Midbrain (tissue), 1 donor: ENCODE measurements around the gene NECTIN4.
"Not testable (repeated sequence)": the region's sequence is repeated elsewhere in the genome, so short reads cannot be mapped to it uniquely, and the experiment has no call there.

Experiments
- DNase-seq: peaks from one replicate; lab custom pipeline; 2025; lab: John Stamatoyannopoulos, UW

NECTIN4 gene

DNA sequence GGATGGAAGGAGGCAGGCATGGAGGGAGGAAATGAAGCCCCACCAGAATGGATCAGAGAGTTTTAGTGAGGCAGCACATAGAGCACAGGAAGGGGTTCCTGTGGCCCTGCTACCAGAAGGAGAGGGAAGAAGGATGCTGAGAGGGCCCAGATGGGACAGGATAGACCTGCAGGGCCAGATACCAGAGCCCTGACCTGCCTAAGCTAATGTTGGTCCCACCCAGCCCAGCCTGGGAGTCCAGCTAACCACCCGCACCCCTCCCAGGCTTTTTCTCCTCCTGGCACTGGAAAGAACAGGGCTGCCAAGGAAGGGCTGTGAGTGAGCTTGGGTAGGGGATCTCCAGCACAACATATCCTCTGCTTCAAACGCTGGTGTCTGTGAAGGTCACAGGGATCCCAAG, 6.9 kb downstream of the NECTIN4 start:
- DNase-seq = no peak

DNA sequence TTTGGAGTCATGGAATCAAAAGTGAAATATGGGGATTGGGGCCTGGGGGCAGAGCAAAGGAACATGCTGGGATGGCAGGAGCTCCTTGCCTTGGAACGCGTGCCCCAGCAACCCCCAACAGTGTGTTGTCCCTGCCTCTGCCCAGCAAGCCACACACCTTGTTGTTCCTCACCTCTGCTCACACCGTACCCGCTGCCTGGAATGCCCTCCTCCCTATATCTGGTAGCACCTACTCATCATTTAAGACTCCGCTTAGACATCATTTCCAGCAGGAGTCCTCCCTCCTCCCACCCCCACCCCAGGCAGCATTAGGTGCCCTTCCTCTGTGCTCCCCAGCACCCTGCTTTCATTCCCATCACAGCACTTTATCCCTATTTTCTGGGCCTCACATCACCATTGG, 7.8 kb downstream of the NECTIN4 start:
- no peak for DNase-seq

DNA sequence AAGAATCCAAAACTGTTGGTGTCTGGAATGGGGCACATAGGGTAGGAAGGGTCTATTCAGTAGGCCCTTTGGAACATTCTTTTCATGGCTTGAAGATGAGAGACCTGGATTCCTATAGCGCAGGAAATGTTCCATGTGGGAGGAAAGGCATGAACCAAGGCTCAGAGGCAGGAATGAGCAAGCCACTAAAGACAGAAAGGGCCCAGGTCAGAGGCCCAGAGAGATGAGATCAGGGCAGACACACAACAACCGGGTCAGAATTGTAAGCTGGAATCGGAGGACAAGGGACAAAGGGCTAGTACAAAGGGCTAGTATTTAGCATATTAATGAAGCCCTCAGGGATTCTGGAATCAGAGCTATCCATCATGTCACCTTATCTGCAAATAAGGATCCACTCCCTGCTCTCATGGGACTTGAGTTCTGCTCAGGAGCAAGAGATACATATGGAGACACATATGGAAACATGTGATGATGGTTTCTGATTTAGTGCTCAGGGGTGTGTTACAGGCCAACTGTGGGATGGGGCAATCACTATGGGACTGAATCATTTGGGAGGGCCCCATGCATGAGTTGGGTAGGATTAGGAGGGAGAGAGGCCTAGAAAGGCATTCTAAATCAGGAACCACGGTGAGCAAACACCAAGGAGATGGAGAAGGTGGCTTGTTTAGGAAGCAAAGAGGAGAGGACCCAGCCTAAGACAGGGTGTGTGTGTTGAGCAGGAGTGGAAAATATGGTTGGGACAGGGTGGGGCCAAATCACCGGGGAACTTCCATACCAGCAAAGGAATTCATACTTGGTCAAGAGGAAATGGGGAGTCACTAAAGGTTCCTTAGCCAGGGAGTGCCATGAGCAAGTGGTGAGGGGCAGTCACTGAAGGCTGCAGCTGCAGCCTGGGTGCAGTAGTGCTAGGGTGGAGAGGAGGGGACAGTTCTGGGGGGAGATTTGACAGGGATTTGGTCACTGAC, 8.6 kb downstream of the NECTIN4 start:
- DNase-seq = no peak

DNA sequence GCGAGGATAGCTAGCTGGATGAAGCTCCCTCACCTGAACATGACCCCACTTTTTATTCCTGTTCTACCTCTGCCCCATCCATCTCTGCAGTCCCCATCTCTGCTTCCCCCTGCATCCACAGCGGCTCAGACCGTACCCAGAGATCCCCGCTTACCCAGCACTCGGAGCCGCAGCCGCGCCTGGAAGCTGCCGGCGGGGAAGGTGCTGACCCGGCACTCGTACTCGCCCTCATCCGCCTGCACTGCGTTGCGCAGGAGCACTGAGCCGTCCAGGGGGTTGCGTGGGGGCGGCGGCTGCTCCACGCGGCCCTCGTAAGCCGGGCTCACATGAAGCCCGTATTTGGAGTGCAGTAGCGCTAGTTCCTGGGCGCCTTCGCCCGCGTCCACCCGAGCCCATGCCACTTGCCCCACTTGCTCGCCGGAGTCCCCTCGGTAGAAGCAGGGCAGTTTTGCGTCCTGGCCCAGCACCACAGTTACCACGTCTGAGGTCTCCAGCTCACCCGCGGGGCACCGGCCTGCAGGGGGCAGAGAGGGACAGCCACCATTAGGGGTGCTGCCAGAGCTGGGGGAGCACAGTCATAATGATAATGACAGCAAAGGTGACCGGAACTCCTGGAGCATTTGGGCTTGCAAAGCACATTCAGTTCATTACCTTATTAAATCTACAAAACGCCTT, 9.8 kb downstream of the NECTIN4 start:
- DNase-seq = no peak

DNA sequence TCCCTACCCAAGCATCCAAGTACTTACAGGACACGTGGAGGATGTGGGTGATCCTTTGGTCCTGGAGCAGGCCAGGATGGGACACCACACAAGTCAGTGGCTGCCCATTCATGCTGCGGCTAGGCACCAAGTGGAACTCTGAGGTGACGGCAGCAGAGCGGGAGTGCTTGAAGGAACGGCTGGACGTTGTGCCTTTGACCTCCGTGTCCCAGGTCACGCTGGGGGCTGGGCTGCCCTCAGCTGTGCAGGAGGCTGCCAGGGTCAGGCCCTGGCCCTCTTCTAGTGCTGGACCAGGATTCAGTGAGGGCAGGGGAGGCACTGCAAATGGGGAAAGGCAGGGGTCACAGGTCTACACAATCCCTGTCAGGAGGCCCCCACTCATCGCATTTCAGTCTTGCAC, 11.9 kb downstream of the NECTIN4 start:
- DNase-seq = no peak

DNA sequence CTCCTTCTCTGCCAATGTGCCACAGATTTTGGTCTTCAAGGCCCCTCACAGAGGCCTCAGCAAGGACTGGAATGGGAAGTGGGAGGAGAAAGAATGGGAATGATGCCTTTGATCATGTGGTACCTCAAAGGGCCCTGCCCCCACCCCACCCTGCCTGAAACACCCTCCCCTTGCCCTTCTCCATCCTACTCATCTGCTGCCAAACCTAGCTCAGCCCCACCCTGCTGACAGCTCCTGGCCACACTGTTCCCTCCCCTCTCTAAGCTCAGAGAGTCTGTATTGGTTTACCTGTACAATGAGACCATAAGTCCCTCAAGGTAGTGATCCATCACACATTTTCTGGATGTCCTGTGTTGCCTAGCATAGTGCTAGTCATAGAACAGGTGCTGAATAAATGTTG, 12.9 kb downstream of the NECTIN4 start:
- DNase-seq = no peak

DNA sequence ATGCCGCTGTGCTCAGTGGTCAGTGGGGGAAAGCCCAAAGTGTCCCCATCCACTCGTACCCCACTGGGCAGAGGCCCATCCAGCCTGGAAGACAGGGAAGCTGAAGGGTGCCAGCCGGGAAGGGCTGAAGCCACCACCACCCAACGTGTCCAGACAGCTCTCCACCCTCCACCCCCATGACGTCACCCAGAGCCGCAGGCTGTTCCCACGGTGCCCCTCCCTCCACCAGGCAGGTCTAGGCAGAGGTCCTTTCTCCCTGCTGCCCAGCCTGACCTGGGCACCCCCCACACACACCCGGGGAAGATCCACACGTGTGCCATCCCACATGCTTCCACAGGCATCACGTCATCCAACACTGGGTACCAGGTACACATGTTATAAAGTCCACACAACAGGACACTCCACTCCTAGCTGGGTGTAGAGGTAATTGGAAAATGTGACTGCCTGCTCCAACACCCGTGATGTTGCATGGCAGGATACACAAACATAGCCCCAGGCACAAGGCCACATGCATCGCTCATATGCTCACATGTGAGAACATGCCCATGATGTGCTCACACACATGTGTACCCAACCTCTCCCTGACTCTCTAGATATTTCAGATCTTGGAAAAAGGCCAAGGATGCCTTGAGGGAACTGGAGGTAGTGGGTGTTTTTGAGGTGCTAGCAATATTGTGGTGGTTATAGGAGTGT, 14.5 kb downstream of the NECTIN4 start:
- DNase-seq = no peak

DNA sequence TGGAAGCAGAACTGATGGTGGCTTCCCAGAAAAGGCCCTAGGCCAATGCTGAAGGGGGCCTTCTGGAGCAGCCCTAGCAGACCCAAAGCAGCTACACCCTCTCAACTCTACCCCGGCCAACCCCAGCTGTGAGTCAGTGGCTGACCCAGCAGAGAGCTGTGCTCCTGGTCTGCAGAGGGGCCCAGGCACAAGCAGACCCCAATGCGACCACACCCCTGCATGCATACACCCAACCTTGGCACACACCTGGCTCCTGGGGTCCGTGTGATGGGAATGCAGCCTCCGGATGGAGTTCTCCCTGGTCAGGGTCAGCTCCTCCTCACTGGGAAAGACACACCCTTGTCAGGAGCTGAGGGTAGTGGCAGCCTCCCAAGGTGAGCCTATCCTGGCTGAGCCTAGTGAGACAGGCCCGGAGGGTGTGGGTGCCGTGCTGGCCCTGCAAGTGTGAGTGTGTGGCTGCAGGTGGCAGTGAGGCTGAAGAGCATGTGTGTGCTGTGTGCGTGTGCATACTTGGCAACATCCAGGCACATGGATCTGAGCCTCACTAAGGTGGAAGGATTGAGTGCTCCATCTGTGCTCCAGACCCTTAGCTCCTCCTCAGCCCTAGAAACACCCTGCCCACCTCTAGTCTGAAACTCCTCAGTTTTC, 15.8 kb downstream of the NECTIN4 start:
- no peak for DNase-seq

DNA sequence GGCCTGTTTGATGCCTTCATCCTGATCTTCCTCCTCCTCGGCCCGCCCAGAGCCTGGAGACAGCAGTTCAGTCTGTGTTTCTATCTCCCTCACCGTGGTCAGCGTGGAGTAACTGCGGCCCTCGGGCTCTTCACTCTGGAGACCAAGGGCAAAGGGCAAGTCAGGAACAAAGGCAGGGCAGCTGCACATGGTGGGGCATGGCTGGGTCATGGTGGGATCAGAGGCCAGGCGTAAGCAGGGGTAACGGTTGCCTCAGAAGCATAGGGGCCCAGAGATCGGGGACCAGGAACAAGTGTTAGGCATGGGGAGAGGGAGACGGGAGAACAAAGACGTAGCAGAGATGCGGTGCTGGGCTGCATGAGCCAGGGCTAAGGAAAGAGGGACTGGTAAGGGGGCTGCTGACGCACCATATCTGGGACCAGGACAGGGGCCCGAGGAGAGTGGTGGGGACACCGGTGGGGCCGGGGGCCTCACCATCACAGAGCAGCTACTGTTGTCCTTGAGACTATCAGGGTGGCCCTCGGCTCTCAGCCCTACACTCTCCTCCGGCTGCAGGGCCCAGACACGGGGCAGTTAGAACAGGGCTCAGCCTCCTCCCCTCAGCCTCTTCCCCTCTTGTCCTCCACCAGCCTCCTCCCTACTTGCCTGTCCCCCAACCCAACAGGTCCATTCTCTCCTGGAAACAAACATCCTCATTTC, 16.5 kb downstream of the NECTIN4 start:
- DNase-seq = no peak

DNA sequence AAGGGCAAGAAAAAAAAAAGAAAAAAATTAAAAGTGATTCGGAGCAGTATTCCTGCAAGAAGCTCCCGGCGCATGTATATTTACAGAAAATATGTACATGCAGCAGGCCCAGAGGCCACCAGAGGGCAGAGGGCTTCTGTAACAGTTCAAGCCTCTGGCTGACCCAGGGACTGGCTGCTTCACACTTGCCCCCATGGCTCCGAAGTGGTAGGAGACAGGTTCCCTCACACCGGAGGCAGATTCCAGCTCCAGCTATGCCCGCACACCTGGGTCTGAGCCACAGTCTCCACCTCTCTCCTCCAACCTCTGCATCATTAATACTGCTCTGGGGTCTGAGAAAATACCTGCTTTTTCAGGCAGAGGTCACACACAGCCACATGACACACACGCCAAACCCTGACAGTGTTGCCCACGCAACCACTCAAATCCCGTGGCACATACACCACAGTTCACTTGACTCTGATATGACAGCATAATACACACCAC, 17.4 kb downstream of the NECTIN4 start:
- DNase-seq = peak; percentile 14

DNA sequence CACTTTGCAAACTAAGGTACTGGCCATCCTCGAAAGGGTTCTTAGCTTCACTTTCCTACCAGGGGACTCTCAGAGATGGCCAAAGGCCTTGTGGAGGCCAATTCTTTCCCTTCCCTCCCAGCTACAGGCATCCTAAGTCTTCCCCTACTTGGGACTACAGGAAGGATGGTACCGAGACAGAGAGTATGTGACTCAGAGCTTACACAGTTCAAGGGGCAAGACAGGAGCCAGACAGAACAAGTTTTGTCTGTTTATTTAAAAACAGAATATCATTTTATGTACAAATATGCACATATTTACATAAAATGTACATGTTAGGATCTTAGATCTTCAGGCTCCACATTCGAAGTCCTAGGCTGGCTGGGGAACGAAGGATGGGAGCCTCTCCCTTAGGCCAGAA, 18.6 kb downstream of the NECTIN4 start:
- DNase-seq = no peak

DNA sequence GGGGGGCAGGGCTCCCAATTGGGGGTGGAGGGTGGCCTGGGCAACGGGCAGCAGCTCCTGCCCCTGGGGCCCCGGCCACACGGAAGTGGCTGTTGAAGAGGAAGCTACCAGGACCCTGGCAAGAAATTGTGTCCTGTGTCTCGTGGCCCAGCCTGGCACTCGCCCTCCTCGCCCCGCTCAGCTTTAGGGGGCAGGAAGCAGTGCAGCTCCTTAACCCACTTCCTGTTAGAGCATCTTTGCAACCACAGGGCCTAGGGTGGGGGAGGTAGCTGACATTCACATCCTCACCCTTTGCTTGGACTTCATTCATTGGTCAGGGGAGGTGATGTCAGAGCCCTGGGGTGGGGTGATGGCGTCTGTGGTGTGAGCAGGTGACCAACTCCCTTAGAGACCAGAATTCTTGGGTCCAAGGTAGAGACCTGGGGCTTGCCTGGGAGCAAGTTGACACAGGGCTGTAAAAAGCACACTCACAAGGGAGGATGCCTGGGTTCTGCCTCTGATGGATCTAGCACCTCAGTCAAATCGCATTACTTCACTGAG, 19.6 kb downstream of the NECTIN4 start, which contains the start of gene ARHGAP30:
ARHGAP30 (minus strand) TSS at position 161 of the 540 bp plus-strand sequence. CDS start 267 bp downstream, outside the sequence.
- DNase-seq = peak; percentile 27

DNA sequence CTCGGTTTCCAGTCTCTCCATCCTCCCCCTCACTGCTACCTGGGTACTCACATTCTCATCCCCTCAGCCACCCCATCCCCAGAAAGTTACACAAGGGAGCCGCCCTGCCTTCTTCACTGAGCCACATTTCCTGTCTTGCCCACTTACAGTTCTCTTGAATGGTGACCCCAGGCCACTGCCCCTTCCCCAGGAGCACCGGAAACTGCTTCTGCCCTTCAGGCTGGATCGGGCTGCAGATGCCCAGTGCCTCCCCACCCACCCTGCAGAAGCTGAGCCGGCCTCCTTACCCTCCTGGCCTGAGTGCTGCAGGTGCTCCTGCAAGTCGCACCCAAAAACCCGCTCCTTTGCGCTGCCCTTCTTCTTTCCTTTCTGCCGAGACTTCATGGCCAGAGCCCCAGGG, 20.1 kb downstream of the NECTIN4 start:
- DNase-seq = no peak

DNA sequence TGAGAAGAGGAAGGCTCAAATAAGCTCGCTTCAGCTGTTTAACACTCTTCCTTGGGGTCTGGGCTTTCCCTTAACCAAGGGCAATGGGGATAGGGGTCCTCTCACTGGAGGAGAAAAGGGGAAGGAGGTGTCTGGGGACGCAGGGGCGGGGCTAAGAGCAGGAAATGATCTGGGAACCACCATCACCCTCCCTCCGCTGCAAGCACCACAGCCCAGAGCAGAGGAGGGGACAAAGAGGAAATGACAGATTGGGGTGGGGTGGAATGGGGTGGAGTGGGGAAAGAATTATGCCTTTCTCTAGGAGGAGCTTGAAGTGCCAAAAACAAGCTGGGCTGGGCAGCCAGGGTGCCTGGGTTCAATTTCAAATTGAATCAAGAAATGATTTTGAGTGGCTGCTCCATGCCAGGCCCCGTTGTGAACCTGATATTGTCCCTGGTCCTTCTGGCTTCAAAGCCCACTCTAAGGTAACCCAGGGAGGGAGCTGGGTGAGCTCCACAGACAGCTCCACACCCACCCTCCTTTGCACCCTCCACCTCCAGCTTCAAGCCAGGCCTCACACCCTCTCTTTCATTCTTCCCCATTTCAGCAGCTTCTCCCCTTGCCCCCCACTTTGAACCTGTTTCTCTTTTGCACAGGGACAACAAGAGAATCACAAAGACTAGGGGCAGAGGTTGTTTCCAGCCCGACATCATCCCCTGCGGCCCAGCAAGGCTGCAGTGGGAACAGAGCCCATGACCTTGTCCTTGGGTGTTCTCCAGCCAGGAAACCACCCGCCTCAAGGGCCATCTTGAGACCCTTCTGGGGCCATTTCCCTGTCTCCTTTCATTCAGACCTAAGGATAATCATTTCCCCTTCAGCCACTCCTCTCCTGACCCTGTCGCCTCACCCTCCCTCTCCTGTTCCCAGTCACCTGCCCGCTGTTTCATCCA, 20.8 kb downstream of the NECTIN4 start:
- DNase-seq = peak; percentile 23

DNA sequence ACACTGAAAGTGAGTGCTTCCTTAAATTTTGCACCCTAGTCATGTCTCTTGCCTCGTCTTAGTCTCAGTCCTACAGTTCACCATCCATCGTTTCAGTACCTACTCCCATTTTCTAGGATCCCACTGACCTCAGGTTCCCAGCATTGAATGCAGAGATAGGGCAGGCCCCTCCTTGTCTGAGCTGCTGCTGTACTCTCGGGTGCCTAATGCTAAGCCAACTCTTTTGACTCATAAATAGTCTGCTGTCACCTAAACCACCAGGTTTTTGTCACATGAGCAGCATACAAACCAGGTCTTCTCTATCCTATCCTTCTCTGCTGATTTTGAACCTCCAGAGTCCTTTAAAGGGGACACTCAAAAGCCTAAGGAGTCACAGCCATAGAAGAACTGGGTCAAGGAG, 22.7 kb downstream of the NECTIN4 start:
- DNase-seq = no peak

DNA sequence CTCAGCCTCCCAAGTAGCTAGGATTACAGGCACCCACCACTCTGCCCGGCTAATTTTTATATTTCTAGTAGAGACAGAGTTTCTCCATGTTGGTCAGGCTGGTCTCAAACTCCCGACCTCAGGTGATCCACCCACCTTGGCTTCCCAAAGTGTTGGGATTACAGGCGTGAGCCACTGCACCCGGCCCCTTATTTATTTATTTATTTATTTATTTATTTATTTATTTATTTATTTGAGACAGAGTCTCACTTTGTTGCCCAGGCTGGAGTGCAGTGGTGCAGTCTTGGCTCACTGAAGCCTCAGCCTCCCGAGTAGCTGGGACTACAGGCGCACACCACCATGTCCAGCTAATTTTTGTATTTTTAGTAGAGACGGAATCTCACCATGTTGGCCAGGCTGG, 23.7 kb downstream of the NECTIN4 start:
- not testable (repeated sequence) for DNase-seq

DNA sequence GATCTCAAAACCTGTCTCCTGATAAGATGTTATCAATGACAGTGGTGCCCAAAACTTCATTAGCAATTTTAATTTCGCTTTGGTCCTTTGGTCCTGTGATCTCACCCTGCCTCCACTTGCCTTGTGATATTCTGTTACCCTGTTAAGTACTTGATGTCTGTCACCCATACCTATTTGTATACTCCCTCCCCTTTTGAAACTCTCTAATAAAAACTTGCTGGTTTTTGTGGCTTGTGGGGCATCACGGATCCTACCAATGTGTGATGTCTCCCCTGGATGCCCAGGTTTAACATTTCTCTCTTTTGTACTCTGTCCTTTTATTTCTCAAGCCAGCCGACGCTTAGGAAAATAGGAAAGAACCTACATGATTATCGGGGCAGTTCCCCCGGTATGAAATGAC, 25.4 kb downstream of the NECTIN4 start:
- not testable (repeated sequence) for DNase-seq

DNA sequence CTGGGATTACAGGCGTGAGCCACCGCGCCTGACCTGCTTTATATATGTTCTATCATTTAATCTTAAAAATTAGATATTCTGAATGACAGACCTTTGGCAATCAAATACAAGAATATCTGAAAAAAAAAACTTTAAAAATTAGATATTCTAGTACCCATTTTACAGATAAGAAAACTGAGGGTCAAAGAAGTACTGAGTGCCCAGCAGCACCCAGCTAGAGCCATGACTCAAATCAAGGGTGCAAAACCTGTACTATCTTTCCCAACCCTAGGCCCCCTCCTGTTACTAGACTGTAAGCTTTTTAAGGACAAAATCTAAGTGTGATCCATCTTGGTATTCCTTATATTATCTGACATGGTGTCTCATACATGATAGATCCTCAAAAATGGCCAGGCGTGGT, 27.9 kb downstream of the NECTIN4 start:
- no peak for DNase-seq

DNA sequence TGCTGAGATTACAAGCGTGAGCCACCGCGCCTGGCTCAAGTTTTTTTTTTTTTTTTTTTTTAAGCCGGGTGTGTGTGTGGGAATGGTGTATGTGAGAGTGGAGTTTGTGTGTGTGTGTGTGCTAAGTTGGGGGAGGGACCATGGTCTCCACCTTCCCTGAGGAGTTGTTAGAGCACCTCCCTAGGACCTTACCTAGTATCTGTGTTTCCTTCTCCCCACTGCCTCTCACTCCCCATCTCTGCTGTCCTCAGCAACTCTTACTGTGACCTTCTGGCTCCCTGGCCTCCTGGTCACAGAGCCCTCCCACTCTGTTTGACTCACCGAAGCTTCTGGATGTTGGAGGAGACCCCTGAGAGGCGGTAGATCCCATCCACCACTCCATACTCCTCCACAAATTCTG, 30.1 kb downstream of the NECTIN4 start:
- no peak for DNase-seq

DNA sequence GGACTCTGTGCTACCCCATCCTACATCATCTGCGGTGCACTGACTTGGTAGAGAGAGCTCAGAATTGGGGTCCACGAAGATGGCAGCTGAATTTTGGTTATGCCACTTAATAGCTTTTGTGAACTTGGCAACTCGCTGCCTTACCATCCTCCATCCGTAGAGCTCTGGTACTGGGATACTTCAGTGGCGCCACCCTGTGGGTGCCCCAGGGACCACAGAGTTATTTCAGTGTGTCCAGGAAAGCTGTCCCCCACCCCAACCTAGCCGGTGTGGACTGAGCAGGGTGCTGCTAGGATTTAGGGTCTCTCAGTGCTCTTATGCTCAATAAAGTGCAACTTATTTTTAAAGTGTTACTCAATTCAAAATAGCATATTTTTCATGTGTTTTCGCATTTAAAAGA, 34.6 kb downstream of the NECTIN4 start:
- no peak for DNase-seq
